Measurements from ENCODE around the gene VPS51.

- TF ChIP-seq CTCF (IDR thresholded peaks at IDR 0.05) (no peak), POLR2A (IDR thresholded peaks at IDR 0.05) (no peak)
Observed at GRCh38 chr11:65160643-65161042, 64.6 kb downstream of the VPS51 start.
